Fibroblast of villous mesenchyme (primary cell): Measurements from ENCODE around the gene SCN9A. TPM values are rescaled to one million over a fixed set of nuclear protein-coding genes. Genes with fewer than 3 reads are reported as not detected.

Experiments
- DNase-seq: peaks from one replicate; pipeline ENCODE4 v3.0.0-alpha.2; 2010; ENCODE audit warnings: low read depth
- H3K4me3 ChIP-seq: 2 replicates; pipeline ENCODE4 v1.5.1; 2011; ENCODE audit warnings: low read depth, mild to moderate bottlenecking, low read length
- CTCF ChIP-seq: IDR thresholded peaks from 2 replicates; pipeline ENCODE4 v1.5.1; 2012; ENCODE audit warnings: low read depth, mild to moderate bottlenecking, low read length; ENCODE audit not compliant: insufficient read depth
- total RNA-seq: library from RNA; depleted of rRNA; stranded (reverse); fragments of >200 nt; gene quantifications from 2 replicates; pipeline ENCODE4 v1.2.3, GENCODE V29; 2012

The SCN9A gene
- total RNA-seq, 1 donor, result 72.1 TPM

- TF ChIP-seq CTCF, result no peak
- DNase-seq, result no peak
- H3K4me3 ChIP-seq, result no peak overlapping the region
Observed at GRCh38 chr2:166269322-166269721, 106.4 kb downstream of the SCN9A start.

GRCh38 chr2:166257859-166258258 lies 117.9 kb downstream of the SCN9A start:
- no peak for DNase-seq
- no peak for TF ChIP-seq CTCF
- H3K4me3 ChIP-seq, result no peak overlapping the region

GRCh38 chr2:166256896-166257295 lies 118.8 kb downstream of the SCN9A start:
- no peak for DNase-seq
- no peak for TF ChIP-seq CTCF
- H3K4me3 ChIP-seq, result no peak overlapping the region

GRCh38 chr2:166249318-166249717 lies 126.4 kb downstream of the SCN9A start:
- TF ChIP-seq CTCF, result no peak
- DNase-seq, result no peak
- no peak overlapping the region for H3K4me3 ChIP-seq

- TF ChIP-seq CTCF, result no peak
- H3K4me3 ChIP-seq, result no peak overlapping the region
- peak; percentile 54 for DNase-seq
Observed at GRCh38 chr2:166246901-166247300, 128.8 kb downstream of the SCN9A start.

GRCh38 chr2:166242309-166242708 lies 133.4 kb downstream of the SCN9A start:
- TF ChIP-seq CTCF, result no peak
- no peak for DNase-seq
- no peak overlapping the region for H3K4me3 ChIP-seq
